ENCODE data around the gene MLST8.

Gene MLST8

GRCh38 chr16:2173916-2174315, 31.3 kb upstream of the MLST8 start:
- no peak for DNase-seq

- DNase-seq, result no peak
Measured at GRCh38 chr16:2174396-2175131, 30.7 kb upstream of the MLST8 start.

- DNase-seq, result no peak
Measured at GRCh38 chr16:2175454-2175853, 29.8 kb upstream of the MLST8 start.

- DNase-seq, result no peak
Measured at GRCh38 chr16:2176047-2176446, 29.2 kb upstream of the MLST8 start.

- no peak for DNase-seq
Measured at GRCh38 chr16:2177101-2177500, 28.2 kb upstream of the MLST8 start.

- no peak for DNase-seq
Measured at GRCh38 chr16:2177561-2177960, 27.7 kb upstream of the MLST8 start.

- peak; percentile 72 for DNase-seq
Measured at GRCh38 chr16:2178321-2179106, 26.7 kb upstream of the MLST8 start.

- no peak for DNase-seq
Measured at GRCh38 chr16:2179107-2179501, 26.1 kb upstream of the MLST8 start.

GRCh38 chr16:2179576-2179975, 25.7 kb upstream of the MLST8 start:
- DNase-seq, result no peak

- DNase-seq, result no peak
Measured at GRCh38 chr16:2180461-2180860, 24.8 kb upstream of the MLST8 start.

GRCh38 chr16:2180962-2181923, 24.0 kb upstream of the MLST8 start:
- DNase-seq, result no peak

- no peak for DNase-seq
Measured at GRCh38 chr16:2181952-2182351, 23.3 kb upstream of the MLST8 start.

- no peak for DNase-seq
Measured at GRCh38 chr16:2183671-2184070, 21.6 kb upstream of the MLST8 start.

- DNase-seq, result no peak
Measured at GRCh38 chr16:2184346-2184745, 20.9 kb upstream of the MLST8 start.

- no peak for DNase-seq
Measured at GRCh38 chr16:2184962-2185361, 20.3 kb upstream of the MLST8 start.

- DNase-seq, result no peak
Measured at GRCh38 chr16:2186064-2186463, 19.2 kb upstream of the MLST8 start.

GRCh38 chr16:2186505-2186904, 18.7 kb upstream of the MLST8 start:
- no peak for DNase-seq

GRCh38 chr16:2187212-2187611, 18.0 kb upstream of the MLST8 start:
- DNase-seq, result no peak

GRCh38 chr16:2188395-2188794, 16.9 kb upstream of the MLST8 start:
- no peak for DNase-seq

GRCh38 chr16:2189252-2189893, 15.9 kb upstream of the MLST8 start:
- no peak for DNase-seq

- no peak for DNase-seq
Measured at GRCh38 chr16:2190002-2190658, 15.1 kb upstream of the MLST8 start.
